Astrocyte (in vitro differentiated cells and primary cell): ENCODE data around the gene PLEKHA8. TPM values are rescaled to one million over a fixed set of nuclear protein-coding genes. Genes with fewer than 3 reads are reported as not detected.

ENCODE experiments used
- DNase-seq: peaks from one replicate; pipeline ENCODE4 v3.0.0-alpha.2; 2010; ENCODE audit warnings: low read depth
- FAIRE-seq: peaks from 2 replicates; lab custom pipeline; 2011; peaks lifted over from hg19 to GRCh38; lab: Jason Lieb, UNC
- H2AFZ ChIP-seq: 2 replicates; pipeline ENCODE4 v1.6.0; 2012; ENCODE audit warnings: low read depth, low read length, inconsistent platforms
- H3K27ac ChIP-seq: 2 replicates; pipeline ENCODE4 v1.5.1; 2011; ENCODE audit warnings: low read depth, low read length, inconsistent platforms
- H3K27me3 ChIP-seq: 2 replicates; pipeline ENCODE4 v1.6.0; 2011; ENCODE audit warnings: low read length, inconsistent platforms; ENCODE audit not compliant: insufficient read depth
- H3K36me3 ChIP-seq: 2 replicates; pipeline ENCODE4 v1.5.1; 2011; ENCODE audit warnings: low read length, inconsistent platforms; ENCODE audit not compliant: insufficient read depth
- H3K4me1 ChIP-seq: 2 replicates; pipeline ENCODE4 v1.5.1; 2011; ENCODE audit warnings: low read length, inconsistent platforms; ENCODE audit not compliant: insufficient read depth
- H3K4me2 ChIP-seq: 2 replicates; pipeline ENCODE4 v1.6.0; 2012; ENCODE audit warnings: low read length, inconsistent platforms
- H3K4me3 ChIP-seq: 2 replicates; pipeline ENCODE4 v1.5.1; 2011; ENCODE audit warnings: low read depth, mild to moderate bottlenecking, low read length, inconsistent platforms; ENCODE audit not compliant: insufficient read depth
- H3K79me2 ChIP-seq: 2 replicates; pipeline ENCODE4 v1.6.0; 2012; ENCODE audit warnings: mild to moderate bottlenecking, low read length, inconsistent platforms; ENCODE audit not compliant: insufficient read depth
- H3K9ac ChIP-seq: 2 replicates; pipeline ENCODE4 v1.6.0; 2012; ENCODE audit warnings: mild to moderate bottlenecking, low read length, inconsistent platforms
- H3K9me3 ChIP-seq: 2 replicates; pipeline ENCODE4 v1.5.1; 2012; ENCODE audit warnings: low read depth, mild to moderate bottlenecking, low read length, inconsistent platforms; ENCODE audit not compliant: insufficient read depth
- H4K20me1 ChIP-seq: 2 replicates; pipeline ENCODE4 v1.6.0; 2012; ENCODE audit warnings: low read length, inconsistent platforms; ENCODE audit not compliant: insufficient read depth
- H3K27ac Mint-ChIP-seq: one replicate; pipeline ENCODE4 v1.8.0; 2021; ENCODE audit warnings: mild to moderate bottlenecking, mixed read lengths; ENCODE audit not compliant: unreplicated experiment
- H3K27me3 Mint-ChIP-seq: one replicate; pipeline ENCODE4 v1.8.0; 2021; ENCODE audit warnings: low read depth, mixed read lengths; ENCODE audit not compliant: unreplicated experiment
- H3K36me3 Mint-ChIP-seq: one replicate; pipeline ENCODE4 v1.8.0; 2021; ENCODE audit warnings: low read depth, mixed read lengths; ENCODE audit not compliant: unreplicated experiment
- H3K4me1 Mint-ChIP-seq: one replicate; pipeline ENCODE4 v1.8.0; 2021; ENCODE audit warnings: low read depth, mixed read lengths; ENCODE audit not compliant: unreplicated experiment
- H3K4me3 Mint-ChIP-seq: one replicate; pipeline ENCODE4 v1.8.0; 2021; ENCODE audit warnings: mild to moderate bottlenecking, moderate library complexity, mixed read lengths; ENCODE audit not compliant: unreplicated experiment
- H3K9me3 Mint-ChIP-seq: one replicate; pipeline ENCODE4 v1.8.0; 2021; ENCODE audit warnings: mild to moderate bottlenecking, mixed read lengths; ENCODE audit not compliant: unreplicated experiment
- CTCF ChIP-seq: IDR thresholded peaks from 2 replicates; pipeline ENCODE4 v1.5.1; 2011; ENCODE audit warnings: low read depth, mild to moderate bottlenecking, inconsistent platforms, low read length, moderate library complexity; ENCODE audit not compliant: insufficient read depth
- EZH2 ChIP-seq: IDR thresholded peaks from 2 replicates; pipeline ENCODE4 v1.6.1; 2012; ENCODE audit warnings: mild to moderate bottlenecking, low read length, inconsistent platforms; ENCODE audit not compliant: insufficient read depth
- total RNA-seq: library from RNA; stranded (reverse); gene quantifications from 2 replicates; pipeline ENCODE4 v1.2.1, GENCODE V29; 2021

The PLEKHA8 gene
- total RNA-seq, 1 donor from 2014 or later = 34.7 TPM

- Mint-ChIP-seq H3K27me3 (no peaks in the 10 kb centered on the region), H3K27ac (no peak overlapping the region), H3K4me3 (no peak overlapping the region), H3K36me3 (peaks cover 5% of the 10 kb centered on the region), H3K4me1 (peaks cover 31% of the 10 kb centered on the region), H3K9me3 (no peaks in the 10 kb centered on the region)
- no peak for FAIRE-seq
- Histone ChIP-seq H4K20me1 (no peaks in the 10 kb centered on the region), H2AFZ (no peak overlapping the region), H3K36me3 (no peaks in the 10 kb centered on the region), H3K27ac (no peak overlapping the region), H3K9ac (no peak overlapping the region), H3K4me2 (no peak overlapping the region), H3K79me2 (no peaks in the 10 kb centered on the region), H3K4me1 (peaks cover 7% of the 10 kb centered on the region), H3K4me3 (no peak overlapping the region), H3K9me3 (no peaks in the 10 kb centered on the region), H3K27me3 (no peaks in the 10 kb centered on the region)
- DNase-seq = no peak
- TF ChIP-seq EZH2 = no peak
- no peak for TF ChIP-seq CTCF
Observed at GRCh38 chr7:30176463-30177109, 148.4 kb downstream of the PLEKHA8 start.

GRCh38 chr7:30177186-30177585, 149.0 kb downstream of the PLEKHA8 start:
- H3K27me3 ChIP-seq = no peaks in the 10 kb centered on the region
- no peak for DNase-seq
- Mint-ChIP-seq H3K4me1 (peaks cover 29% of the 10 kb centered on the region), H3K27ac (no peak overlapping the region), H3K36me3 (peaks cover 4% of the 10 kb centered on the region), H3K4me3 (no peak overlapping the region), H3K27me3 (no peaks in the 10 kb centered on the region), H3K9me3 (no peaks in the 10 kb centered on the region)
- no peaks in the 10 kb centered on the region for H4K20me1 ChIP-seq
- no peak overlapping the region for H3K27ac ChIP-seq
- H3K4me1 ChIP-seq = peaks cover 7% of the 10 kb centered on the region
- no peak overlapping the region for H3K9ac ChIP-seq
- H3K36me3 ChIP-seq = no peaks in the 10 kb centered on the region
- no peak overlapping the region for H2AFZ ChIP-seq
- no peak overlapping the region for H3K4me3 ChIP-seq
- no peaks in the 10 kb centered on the region for H3K9me3 ChIP-seq
- H3K4me2 ChIP-seq = no peak overlapping the region
- no peak for TF ChIP-seq CTCF
- no peak for TF ChIP-seq EZH2
- no peaks in the 10 kb centered on the region for H3K79me2 ChIP-seq
- FAIRE-seq = no peak

GRCh38 chr7:30177965-30178364, 149.8 kb downstream of the PLEKHA8 start:
- peaks cover 4% of the 10 kb centered on the region for H3K36me3 Mint-ChIP-seq
- H3K4me3 Mint-ChIP-seq = no peak overlapping the region
- H3K27me3 Mint-ChIP-seq = no peaks in the 10 kb centered on the region
- Histone ChIP-seq H3K9me3 (no peaks in the 10 kb centered on the region), H3K4me1 (peaks cover 7% of the 10 kb centered on the region), H3K4me3 (no peak overlapping the region), H3K36me3 (no peaks in the 10 kb centered on the region), H4K20me1 (no peaks in the 10 kb centered on the region), H3K4me2 (no peak overlapping the region), H3K79me2 (no peaks in the 10 kb centered on the region), H3K27me3 (no peaks in the 10 kb centered on the region), H3K9ac (no peak overlapping the region), H2AFZ (no peak overlapping the region), H3K27ac (no peak overlapping the region)
- DNase-seq (no peak), FAIRE-seq (no peak)
- H3K4me1 Mint-ChIP-seq = peaks cover 21% of the 10 kb centered on the region
- H3K9me3 Mint-ChIP-seq = no peaks in the 10 kb centered on the region
- TF ChIP-seq CTCF (no peak), EZH2 (no peak)
- no peak overlapping the region for H3K27ac Mint-ChIP-seq
